ENCODE data around the gene NRG3.

Gene NRG3

GRCh38 chr10:82092111-82092510, 217.1 kb downstream of the NRG3 start:
- DNase-seq (ENCODE audit: low read depth): no peak

GRCh38 chr10:82124713-82125112, 249.7 kb downstream of the NRG3 start:
- DNase-seq (ENCODE audit: low read depth): no peak

GRCh38 chr10:82128527-82128926, 253.5 kb downstream of the NRG3 start:
- DNase-seq (ENCODE audit: low read depth): no peak

GRCh38 chr10:82136103-82136502, 261.1 kb downstream of the NRG3 start:
- DNase-seq (ENCODE audit: low read depth): no peak

DNA sequence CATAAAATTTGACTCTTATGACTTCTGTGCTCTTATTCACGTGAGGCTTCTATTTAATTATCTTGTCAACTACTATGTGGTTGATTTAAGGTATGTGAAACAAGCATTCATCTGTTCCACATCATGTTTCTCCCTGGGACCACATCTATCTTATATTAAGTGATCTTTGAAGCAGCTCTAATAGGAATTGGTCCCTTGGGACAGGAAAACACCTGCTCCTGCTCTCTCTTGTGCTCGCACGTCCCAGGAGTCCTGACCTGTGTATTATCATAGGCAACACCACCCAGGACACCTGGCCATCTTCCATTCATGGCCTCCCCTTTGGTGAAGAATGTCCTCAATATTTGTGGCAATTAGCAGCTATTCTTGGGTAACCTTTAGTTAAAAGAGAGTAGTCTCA, 269.2 kb downstream of the NRG3 start:
- DNase-seq (ENCODE audit: low read depth): no peak

DNA sequence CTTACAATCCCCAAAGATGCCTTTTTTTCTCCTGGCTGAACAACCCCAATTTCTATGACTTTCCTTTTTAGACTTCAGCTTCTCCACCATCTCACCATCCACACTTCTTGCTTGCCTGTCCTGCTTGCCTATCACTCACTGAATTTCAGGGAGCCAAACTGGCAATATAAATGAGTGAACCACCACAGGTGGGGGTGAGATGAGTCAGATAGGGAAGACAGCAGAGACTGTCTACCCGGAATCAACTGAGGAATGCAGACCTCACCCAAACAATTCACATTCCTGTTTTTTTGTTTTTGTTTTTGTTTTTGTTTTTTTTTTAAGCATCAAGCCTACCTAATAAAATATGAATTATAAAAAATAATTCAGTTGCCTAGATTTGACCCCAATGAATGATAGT, 273.8 kb downstream of the NRG3 start:
- no peak for DNase-seq (ENCODE audit: low read depth)

DNA sequence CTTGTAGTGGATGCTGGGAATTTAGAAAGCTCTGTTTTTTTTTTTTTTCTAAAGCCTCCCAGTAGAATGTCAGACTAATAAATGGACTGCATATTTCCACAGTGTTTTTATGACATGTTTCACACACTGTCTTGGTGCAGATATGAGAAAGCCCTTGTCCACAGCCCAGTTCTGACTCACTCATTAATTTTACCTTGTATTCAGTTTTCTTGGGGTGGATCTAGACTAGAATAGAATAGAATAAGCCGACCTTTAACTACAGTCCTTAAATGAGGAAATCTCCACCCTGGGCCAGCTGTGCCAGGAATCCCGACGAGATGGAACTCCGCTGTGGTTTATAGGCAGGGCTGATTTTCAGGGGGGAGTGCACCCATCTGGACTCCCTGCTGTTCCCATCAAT, 274.7 kb downstream of the NRG3 start:
- no peak for DNase-seq (ENCODE audit: low read depth)

DNA sequence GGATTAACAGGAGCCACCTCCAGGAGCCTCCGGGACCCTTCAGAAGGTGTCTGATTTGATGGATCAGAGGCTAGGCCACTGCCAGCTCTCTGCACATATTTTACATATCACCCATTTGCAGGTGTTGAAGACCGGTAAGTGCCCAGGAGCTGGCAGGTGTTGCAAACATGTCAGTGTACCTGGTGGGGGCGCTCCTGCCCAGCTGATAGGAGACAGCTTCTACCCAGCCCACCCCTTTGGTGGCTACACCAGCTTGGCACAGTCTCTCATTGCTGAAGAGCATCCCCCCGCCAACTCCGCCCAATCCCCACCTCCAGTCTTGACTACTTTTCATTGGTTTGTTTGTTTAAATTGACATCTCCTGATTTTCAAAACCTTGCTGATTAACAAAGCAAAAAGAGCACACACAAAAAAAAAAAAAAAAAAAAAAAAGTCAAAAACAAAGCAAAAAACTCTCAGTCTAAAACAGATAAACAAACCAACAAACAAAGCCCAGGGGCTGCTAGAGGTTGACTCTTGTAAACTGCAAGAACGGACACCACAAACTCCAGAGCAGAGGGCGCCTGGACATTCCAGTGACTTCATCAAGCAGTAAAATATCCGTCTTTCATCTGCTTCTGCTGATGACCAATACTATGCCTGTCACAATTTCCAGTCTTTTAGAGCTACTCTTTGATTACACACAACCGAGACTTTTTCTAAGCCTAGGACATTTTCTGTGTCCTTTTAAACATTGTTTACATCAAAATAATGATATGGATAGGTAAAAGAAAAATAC, 275.3 kb downstream of the NRG3 start:
- no peak for DNase-seq (ENCODE audit: low read depth)

DNA sequence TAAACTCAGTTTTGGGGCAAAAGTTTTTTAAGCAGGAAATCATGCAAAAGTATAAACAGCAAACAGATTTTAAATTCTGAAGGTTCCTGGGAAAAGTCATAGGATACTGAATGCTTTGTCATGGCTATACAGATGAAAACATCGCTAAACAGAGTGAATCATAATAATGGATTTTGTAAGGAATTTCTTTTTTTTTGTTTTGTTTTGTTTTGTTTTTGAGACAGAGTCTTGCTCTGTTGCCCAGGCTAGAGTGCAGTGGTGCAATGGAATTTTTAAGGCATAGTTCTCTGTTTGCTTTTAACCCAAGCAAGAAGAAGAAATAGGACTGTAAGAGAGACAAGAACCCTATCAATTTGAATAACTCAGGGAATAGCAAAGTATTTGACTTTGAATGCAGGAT, 285.3 kb downstream of the NRG3 start:
- no peak for DNase-seq (ENCODE audit: low read depth)

DNA sequence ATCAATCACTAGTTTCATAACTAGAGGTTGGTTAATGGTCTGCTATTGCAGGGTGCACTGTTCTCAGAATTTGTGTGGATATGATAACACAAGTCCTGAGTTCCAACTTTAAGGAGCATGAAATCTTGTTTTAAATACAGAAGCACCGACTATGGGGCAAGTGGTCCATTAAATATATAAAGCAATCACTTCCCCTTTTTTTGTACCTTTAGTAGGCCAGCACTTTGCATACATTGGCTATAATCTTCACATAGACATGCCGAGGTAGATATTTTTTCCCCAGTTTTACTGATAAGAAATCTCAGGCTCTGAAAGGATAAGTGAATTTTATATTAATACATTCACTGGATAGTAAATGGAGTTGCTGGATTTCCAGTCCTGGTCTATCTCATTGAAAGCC, 286.3 kb downstream of the NRG3 start:
- no peak for DNase-seq (ENCODE audit: low read depth)

DNA sequence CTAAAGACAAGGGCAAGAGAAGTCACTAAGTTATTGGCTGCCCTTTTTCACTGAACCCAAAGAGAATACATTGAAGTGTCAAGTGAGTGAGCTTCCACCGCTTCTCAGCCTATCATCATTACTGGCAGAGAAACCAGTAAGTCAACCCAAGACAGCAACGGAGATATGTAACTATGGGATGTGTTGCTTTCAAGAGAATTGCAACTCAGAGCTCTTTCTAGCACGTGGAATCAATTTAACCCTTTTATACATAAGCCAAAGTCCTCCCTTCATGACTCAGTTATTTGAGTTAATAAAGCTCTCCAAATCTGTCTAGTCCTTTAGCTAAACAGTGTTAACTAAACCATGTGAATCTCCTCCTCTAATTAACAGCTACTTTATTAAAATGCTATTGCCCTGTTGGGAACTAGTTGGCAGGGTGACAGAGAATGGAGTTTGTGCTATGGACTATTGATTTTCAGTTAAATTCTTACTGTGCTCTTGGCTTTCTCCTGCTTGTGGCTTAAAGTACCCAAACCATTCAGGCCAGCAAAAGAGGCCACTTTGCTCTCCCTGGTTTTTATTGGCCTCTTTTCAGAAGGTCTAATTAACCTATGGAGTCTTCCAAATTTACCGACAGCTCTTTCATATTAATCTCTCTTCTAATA, 287.7 kb downstream of the NRG3 start:
- DNase-seq (ENCODE audit: low read depth): no peak

DNA sequence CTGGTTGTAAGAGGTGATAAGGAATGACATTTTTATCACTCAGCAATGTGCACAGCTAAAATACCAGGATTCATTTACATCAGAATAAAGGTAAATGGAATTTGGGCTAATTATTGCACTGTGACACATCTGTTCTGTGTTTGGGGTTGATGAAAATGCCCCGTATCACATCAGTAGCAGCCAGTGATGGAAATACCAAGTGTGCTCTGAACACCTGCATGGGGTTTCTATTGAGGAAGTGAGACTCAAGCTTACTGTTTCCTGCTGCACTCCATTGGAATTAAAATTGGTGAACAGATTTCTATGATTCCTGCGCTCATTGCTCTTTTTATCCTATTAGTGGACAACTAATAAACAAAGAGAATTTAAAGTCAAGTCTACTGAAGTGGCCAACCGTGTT, 296.9 kb downstream of the NRG3 start:
- DNase-seq (ENCODE audit: low read depth): no peak

- DNase-seq (ENCODE audit: low read depth): no peak
These were observed 301.6 kb downstream of the NRG3 start for GRCh38 chr10:82176587-82176986.

DNA sequence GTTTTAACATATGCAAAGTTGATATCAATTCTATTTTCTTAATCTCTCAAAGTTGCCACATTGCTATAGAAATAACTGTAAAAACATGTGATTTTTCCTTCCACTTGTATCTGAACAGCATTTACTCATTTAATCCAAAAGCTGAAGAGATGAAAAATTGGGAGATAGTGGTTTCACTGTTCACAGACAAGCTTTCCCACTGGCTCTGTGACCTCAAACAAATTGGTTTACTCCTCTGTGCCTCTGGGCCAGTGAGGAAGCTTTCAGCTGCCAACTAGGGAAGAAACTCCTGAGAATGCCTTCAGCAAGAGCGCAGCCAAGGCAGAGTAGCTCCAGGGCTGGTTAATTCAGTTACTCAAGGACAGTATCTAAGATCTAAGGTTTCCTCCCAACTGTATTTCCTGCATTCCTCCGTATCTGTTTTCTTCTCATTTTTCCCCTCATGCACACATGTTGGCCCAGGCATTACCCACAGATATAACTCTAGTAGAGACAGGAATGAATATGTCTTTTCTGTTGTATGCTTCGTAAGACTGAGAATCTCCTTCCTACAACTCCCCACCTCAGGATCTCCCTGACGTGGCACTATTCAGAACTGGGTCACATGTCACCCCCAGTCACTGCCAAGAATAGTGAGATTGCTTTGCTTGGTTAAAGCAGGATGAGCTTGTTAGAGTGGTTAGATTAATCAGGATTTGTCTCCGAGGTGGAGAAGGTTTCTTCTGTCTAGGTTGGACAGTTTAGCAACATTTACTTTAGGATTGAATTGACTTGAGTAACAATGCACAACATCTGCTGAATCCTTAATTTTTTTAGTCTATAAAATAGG, 315.7 kb downstream of the NRG3 start:
- DNase-seq (ENCODE audit: low read depth): no peak

- DNase-seq (ENCODE audit: low read depth): no peak
These were observed 316.7 kb downstream of the NRG3 start for GRCh38 chr10:82191653-82192052.

DNA sequence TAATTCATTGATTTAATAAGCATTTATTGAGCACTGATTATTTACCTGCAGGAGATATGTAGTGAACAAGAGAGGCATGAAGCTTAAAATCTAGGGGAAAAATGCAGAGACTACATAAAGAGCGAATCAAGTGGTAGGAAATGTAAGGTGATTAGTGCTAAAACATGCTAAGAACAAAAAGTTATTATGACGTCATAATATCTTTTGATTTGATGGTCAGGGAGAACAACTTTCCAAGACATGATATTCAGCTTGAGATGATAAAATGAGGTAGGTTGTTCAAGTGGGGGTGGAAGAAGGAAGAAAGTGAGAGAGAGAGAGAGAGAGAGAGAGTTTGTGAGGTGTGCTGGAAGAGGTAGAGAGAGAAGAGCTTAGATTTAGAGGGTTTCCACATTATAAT, 317.7 kb downstream of the NRG3 start:
- no peak for DNase-seq (ENCODE audit: low read depth)

- no peak for DNase-seq (ENCODE audit: low read depth)
These were observed 319.4 kb downstream of the NRG3 start for GRCh38 chr10:82194419-82194818.

DNA sequence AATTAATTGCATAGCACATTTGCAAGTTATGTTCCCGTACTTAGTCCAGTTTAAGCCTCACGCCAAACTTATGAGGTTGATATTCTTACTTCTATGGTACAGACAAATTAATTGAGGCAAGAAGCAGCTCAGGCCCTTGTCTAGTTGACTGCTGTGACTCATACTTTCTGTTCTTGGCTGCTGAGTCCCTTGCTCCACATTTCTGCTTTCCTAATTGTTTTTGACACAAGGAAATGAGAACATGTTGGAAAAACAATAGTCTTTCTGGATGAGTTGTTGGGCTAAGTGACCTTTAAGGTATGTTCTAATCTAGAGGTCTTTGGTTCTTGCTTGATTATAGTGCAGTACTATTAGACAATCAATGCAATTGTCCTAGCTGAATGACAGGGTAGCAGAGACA, 331.8 kb downstream of the NRG3 start:
- DNase-seq (ENCODE audit: low read depth): no peak

DNA sequence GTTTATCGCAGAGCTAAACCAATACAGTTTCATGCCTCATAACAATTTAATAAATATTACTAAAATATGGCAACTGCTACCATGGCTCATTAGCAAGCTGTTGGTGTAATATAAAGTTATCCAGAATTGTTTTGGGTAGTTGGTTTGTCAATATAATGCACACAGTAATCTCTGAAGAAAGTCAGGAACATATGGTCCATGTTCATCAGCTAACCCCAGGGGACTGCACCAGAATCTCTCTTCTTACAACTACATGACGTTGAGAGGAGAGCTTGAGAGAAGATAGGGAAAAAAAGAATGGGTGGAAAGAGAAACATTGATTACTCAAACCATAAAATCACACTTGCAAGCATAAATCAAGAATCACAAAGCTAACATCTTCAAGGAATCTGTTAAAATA, 333.7 kb downstream of the NRG3 start:
- no peak for DNase-seq (ENCODE audit: low read depth)

DNA sequence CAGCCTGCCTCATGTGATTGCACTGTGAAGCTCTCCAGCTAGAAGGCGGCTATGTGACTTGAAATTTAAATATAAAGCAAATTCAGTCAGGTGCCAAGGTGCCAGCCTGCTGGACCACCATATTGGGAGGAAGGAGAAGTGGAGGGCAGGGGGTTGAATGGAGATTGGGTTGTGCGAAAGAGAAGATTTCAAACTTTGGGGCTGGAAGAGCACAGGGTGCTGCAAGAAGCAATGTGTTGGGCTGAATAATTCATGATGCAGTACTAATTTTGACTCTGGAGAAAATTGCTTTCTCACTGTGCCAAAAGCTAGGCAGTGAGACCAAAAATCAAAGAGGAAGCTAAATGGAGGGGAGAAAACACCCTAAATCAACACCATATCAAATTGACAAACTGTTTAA, 335.3 kb downstream of the NRG3 start:
- no peak for DNase-seq (ENCODE audit: low read depth)

DNA sequence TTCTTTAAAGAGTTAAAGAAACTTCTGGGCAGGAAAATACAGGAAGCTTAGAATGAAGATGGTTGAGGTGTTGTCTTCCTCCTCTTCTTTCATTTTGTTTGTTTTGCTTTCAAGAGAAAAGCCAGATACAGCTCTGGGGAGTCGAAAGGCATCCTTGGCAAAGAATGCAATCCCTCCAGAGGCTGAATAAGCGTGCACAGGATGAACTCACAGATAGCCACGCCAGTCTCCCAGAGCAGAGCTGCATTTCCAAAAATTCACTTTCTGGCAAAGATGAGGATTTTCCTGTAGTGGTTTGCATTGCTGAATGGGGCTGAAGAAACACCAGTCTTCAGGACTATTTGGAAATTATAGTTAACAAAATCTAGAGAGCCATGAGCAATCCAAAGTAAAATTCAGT, 336.4 kb downstream of the NRG3 start:
- no peak for DNase-seq (ENCODE audit: low read depth)

DNA sequence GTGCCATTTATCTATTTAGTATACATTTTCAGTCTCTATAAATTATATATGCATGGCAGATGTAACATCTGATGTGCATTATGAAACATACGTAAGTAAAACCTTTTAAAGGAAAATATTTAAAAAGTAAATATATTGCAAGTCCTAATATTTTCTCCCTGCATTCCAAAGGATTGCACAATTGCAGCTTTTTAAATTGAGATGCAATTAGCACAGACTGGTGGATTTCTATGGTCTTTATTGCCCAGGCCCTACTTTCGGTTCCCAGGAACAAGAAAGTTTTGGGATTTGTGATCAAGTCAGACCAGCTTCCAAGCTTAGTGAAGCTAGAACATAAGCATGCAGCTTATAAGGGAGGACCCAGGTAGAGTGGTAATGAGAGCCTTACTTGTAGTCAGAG, 337.8 kb downstream of the NRG3 start:
- DNase-seq (ENCODE audit: low read depth): no peak

- no peak for DNase-seq (ENCODE audit: low read depth)
These were observed 338.8 kb downstream of the NRG3 start for GRCh38 chr10:82213784-82214183.
